ENCODE measurements around the gene GUCY2D.
"Not testable (repeated sequence)": the region's sequence is repeated elsewhere in the genome, so short reads cannot be mapped to it uniquely, and the experiment has no call there.

GUCY2D gene

DNA sequence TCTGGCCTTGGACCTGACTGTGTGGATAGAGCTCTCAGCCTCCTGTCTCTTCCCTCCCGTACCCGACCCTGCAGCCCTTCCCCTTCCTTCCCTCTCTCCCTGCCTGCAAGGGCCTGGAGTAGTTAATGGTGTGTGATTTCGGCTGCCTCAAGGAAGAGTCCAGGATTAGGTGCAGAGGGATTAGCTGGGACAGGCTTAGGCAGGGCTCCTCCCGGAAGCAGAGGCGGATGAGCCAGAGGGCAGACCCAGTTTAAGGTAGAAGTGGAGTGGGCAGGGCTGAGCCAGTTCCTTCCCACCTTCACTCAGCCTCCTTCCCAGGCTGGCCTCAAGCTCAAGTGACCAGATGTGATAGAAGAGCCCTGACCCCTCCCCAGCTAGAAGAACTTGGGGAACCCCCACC, 16.8 kb downstream of the GUCY2D start:
- no peak for DNase-seq

DNA sequence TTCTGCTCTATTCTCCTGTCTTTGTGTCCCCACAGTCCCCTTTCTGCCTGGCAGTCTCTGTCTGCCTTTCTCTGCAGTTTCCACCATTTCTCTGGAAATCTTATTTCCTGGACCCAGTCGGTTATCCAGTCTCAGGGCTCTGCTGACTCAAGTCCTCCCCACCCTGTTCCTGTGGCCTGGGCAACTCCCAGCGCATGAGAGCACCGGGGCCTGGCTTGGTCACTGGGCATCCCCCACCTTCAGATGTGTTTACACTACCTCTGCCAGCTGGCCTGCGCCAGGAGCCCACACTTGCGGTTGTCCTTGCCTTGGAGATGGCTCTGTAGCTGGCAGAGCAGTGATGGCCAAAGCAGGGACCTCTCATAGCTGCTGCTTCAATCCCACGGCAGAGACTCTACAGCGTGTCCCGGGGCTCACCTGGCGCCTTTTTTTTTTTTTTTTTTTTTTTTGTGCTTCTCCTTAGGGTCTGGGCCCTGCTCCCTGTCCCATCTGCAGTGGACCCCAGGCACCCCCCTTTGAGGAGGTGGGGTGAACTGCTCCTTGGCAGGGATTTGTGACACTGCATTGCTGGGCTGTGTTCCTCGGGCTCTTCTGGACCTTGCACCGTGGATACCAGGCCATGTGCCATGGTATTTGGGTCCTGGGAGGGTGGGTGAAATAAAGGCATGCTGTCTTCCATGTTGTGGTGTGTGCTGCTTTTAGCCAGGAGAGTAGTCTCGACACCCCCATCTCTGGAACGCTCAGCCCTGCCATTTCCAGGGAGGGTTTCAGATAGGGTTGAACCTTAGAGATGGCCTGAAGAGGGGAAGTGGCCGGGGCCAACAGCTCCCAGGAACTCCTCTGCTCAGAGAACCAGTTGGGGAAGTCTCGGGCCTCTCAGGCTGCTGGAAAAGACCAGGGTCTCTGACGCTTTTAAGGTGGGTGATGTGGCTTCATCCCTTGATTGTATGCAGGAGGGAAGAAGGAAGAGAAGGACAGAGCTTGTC, 17.5 kb downstream of the GUCY2D start:
- no peak for DNase-seq

DNA sequence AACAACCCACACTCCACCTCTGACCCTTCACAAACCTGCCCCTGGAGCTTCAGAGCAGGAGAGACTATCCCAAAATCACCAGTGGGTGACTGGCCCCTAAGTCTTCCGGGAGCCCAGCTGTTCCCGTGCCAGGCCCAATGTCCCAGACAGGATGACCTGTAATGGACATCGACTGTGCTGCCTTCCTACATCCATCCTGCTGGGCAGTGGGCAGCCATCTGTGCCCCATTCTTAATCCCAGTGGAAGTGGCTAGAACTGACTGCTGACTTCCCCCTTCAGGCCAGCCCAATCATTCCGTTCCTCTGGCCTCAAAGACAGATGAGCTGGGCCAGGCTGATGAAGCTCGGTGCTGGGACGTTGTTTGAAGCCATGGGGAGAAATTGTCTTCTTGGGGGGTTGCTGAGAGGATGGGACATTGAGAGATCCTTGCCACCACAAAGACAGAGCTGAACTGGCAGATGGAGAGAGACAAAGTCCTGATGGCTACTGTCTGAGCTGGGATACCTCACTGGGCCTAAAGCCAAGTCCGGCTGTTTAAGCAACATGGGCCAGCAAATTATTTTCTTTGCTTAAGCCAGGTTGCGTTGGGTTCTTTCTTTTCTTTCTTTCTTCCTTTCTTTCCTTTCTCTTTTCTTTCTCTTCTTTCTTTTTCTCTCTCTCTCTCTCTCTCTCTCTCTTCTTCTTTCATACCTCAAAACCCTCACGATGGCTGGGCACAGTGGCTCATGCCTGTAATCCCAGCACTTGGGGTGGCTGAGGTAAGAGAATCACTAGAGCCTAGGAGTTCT, 18.6 kb downstream of the GUCY2D start:
- DNase-seq: no peak

DNA sequence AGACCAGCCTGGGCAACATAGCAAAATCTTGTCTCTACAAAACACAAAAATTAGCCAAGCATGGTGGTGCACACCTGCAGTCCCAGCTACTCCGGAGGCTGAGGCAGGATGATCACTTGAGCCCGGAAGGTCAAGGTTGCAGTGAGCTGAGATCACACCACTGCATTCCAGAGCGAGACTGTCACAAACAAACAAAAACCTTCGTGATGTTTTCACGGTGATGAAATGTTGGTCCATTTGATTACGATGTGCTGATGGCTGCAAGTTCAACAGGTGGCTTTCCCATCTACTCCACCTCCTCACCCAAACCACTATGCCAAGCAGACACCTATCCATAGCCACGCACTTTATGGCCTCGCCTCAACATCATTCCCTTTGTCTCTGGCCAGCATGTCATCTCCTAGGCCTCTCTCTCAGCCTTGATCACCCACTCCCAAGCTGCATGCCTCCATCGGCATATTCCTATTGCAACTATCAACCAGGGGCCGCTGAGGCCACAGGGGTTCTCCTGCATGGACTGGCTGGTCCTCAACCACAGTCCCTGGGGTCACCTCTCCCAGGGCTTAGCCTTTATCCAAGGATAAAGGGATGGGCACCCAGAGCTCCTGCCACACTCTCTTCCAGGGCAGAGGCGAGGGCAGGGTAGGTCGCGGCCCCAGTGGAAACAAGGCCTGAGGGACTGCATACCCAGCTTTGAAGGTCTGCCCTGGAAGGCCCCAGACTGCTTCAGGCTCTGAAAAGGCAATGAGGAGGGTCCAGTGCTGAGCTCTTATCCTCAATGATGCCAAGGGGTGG, 19.3 kb downstream of the GUCY2D start:
- DNase-seq: no peak

DNA sequence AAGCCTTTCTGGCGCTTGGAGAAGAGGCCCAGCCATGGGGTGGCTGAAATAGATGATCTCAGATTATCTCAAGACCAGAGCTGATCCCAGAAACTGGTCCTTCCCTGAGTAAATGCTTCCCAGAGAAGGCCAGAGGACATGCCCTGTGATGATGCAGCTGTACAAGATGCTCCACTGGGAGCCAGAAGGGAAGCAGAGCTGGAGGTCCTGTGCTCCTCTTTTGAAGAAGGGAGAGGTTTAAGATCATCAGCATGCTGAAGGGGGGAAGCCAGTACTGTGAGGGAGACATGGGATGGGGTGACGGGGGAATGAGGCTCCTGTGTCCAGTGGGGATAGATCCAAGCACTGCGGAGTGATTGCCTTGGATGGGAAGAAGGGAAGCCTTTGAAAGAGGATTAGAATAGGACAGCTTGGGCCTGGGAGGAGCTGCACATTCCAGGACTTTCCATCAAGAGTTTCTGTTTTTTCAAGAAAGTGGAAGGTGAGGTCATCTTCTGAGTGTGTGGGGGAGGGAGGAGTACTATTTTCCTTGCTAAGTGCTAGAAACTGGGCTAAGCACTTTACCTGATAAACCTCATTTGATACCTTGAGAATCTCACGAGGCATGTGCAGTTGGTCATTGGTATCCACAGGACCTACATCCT, 20.1 kb downstream of the GUCY2D start:
- no peak for DNase-seq

DNA sequence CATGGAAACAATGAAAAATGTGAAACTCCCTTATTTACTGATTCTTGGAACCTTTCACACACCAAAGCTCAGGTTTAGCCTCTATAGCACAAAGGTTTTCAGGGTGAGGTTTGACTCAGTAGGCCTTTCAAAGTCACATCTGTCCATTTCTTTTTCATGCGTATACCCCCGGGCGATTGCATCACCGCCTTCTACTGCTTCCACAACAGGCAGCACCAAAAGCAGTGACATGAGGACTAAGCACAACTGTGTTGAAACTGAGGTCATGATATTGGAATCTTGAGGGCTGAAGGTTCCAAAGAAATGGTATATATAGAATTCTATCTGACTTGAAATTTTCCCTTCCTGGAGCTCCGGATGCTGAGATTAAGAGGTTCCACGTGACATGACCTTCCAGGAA, 21.7 kb downstream of the GUCY2D start:
- DNase-seq: not testable (repeated sequence)

DNA sequence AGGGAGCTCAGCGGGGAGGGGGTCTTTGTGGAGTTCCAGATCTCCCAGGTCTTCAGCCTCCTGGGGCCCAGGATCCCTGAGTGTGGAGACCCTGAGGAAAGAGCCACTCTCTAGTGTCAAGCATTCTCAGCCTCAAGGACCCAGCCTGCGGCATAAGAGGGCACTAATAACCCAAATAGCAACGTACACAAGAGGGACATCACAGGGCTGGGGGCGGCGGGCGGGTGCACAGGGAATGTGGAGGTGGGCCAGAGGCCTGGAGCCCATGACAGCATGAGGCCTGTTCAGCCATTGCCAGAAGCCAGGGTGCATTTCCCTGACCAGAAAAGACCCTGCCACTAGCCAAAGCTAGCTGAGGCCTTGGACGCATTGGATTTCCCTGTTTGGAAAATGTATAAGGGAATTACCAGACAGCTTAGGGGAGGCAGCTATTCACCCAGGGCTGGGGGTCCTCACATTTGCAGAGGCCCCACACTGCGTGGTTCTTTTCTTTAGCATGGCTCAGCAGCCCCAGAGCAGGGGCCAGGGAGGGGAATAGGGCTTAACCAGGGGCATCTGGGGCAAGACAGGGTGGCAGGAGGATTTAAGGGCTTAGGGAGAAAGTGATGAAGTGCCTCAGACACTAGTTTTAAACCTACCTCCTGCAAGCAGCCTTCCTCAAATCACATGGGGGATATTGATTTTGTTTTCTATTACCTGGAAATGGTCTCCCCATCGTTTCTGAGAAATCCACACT, 22.9 kb downstream of the GUCY2D start:
- DNase-seq: no peak

DNA sequence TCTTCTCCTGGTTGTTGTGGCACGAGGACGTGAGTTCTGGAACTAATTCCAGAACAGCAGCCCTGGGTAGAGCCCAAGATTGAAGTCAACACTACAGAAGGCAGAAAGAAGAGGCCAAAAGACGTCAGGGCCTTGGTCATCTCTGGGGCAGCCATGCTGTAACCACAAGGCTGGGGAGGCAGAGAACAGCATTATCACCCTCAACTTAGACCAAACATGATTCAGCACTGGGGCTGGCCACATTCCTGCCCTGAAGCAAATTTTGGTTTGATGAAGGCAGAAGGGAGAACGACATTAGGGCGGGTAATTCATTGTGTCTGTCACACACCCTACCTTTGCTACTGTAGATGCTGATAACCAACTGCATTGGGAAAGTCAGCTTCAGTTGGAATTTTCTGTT, 26.7 kb downstream of the GUCY2D start:
- DNase-seq: peak; percentile 55

DNA sequence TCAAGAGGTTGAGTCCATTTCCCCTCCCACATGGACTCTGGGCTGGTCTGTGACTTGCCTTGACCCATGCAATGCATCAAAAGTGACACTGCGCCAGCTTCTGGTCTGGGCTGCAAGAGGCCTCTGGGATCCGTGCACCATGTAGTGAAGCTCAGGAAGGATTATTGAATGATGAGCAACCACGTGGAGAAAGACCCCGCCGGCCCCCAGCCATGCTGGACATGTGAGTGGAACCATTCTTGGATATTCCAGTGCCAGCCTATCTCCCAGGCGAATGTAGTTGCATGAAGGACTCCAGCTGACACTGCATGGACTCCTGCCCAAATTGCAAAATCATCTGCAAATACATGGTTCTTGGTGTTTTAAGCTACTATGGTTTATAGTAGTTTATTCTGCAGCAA, 28.8 kb downstream of the GUCY2D start:
- DNase-seq: no peak

DNA sequence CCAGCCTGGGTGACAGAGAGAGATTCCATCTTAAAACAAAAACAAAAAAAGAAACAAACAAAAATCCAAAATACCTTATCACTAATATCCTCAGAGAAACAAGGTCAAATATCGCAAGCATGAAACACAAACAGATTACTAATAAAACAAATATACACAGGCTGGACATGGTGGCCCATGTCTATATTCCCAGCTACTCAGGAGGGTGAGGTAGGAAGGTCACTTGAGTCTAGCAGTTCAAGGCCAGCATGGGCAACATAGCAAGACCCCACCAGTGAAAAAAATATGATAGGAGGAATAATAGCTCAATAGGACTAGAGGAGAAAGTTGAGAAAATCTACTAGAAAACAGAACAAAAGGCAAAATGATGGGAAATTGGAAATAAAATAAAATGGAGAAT, 29.5 kb downstream of the GUCY2D start:
- no peak for DNase-seq

DNA sequence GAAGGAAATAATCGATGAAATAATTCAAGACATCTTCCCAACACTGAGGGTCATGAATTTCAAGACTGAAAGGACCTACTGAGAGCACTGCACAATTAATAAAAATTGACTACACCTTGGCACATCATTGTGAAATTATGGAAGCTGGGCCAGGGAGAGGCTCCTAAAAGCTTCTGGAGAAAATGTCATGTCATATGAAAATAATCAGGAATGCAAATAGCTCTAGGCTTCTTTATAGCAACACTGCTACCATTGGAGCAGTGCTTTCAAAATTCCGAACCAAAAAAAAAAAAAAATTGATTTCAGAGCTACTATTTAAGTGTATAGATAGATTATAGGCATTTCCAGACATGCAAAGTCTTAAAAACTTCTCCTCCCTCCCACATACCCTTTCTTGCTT, 30.0 kb downstream of the GUCY2D start:
- no peak for DNase-seq

DNA sequence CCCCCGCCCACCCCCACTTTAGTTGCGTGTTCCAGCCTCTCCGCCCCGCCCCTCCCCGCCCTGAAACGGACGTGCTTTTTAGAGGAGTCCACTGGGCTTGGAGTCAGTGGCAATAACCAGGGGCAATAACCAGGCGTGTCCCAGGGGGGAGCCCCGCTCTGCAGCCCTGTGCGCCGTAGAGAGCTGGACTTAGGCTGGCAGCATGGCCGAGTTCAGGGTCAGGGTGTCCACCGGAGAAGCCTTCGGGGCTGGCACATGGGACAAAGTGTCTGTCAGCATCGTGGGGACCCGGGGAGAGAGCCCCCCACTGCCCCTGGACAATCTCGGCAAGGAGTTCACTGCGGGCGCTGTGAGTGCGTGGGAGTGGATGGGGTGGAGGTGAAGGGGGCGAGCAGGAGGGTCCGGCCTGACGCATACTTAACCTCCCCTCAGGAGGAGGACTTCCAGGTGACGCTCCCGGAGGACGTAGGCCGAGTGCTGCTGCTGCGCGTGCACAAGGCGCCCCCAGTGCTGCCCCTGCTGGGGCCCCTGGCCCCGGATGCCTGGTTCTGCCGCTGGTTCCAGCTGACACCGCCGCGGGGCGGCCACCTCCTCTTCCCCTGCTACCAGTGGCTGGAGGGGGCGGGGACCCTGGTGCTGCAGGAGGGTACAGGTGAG, 36.7 kb downstream of the GUCY2D start, which contains the start of gene ALOX15B:
ALOX15B (plus strand) TSS at position 106 of the 657 bp plus-strand sequence; CDS start at position 203, 97 bp downstream.
- DNase-seq: no peak

DNA sequence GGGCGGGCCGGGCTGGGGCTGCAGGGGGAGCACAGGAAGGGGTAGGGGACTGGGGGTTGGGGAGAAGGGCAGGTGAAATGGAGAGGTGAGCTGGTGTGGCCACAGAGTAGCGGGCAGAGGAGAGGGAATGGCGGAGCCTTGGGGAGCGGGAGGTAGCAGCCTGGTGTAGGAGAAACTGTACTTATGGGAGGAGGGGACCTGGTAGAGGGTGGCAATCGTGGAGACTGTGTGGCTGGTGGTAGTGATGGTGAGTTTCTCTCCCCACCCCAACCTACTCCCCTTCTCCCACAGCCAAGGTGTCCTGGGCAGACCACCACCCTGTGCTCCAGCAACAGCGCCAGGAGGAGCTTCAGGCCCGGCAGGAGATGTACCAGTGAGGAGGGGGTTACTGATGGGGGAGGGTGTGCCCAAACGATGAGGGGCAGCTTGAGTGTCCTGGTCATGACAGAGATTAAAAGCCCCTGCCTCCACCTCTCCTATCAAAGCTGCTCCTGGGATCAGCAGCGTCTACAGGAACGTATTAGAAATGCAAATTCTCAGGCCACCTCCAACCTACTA, 37.3 kb downstream of the GUCY2D start:
- DNase-seq: no peak

DNA sequence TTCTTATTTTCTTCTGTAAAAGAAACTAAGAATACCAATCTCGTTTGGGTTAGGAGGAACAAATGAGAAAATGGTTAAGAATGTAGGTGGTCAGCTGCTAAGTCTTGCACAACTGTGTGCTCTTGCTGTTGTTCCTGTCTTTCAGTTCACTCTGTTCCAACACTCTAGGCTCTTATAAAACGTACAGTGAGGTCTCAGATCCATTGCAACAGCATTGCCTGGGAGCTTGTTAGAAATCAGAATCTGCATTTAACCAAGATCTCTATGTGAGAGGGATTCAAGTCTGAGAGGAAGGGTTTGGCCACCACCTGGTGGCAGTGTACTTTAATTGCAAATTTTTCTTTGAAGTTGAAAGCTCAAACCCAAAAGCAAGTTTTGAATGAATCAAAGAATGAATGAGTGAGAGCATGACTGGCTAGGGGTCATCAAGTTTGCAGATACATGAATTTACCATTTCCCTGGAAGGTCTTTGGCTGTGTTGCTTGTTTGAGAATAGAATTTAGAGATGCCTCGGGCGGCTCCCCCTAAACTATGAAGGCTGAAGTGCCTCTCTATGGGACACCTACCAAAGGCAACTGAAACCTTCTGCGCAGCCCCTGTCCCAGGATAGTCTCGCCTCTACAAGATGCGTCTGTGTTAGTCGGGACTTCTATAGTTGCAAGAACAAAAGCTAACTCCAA, 39.0 kb downstream of the GUCY2D start:
- DNase-seq: peak; percentile 76

DNA sequence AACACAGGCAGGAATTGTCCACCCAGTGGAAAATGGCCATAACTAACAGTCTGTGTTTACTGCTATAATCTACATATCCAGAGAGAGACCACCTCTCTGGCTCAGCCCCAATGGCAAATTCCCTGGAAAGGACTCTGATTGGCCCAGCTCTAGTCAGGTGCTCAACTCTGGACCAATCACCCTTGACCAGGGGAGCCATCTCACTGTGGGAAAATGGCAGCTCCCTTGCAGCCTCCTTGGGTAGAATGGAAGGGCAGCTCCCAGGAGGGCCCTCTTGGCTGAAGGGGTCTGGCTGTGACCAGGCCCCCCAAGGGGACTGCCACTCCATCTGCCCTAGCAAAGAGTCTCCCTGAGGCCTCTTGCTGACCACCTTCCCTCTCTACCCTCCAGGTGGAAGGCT, 39.6 kb downstream of the GUCY2D start:
- no peak for DNase-seq

DNA sequence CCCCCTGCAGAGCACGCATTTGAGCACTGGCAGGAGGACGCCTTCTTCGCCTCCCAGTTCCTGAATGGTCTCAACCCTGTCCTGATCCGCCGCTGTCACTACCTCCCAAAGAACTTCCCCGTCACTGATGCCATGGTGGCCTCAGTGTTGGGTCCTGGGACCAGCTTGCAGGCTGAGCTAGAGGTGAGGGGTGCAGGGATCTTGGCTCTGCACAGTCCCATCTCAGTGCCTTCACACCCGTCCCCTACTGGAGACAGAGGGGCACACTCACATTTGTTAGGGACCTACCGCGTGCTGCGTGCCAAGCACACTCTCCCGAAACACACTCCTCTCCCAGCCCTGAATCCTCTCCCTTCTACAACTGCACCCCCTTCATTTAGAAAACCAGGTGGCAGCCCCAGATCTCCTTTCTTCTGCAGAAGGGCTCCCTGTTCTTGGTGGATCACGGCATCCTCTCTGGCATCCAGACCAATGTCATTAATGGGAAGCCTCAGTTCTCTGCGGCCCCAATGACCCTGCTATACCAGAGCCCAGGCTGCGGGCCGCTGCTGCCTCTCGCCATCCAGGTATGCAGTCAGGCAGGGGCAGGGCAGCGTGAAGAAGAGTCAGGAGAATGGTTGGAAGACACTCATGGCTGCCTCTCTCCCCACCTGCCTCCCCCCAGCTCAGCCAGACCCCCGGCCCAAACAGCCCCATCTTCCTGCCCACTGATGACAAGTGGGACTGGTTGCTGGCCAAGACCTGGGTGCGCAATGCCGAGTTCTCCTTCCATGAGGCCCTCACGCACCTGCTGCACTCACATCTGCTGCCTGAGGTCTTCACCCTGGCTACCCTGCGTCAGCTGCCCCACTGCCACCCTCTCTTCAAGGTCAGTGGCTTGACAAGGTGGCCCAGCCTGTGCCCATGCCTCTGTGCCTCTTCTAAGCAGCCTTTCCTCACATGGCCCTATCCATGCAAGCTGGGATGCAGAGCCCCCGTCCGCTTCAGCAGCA, 42.7 kb downstream of the GUCY2D start:
- no peak for DNase-seq

DNA sequence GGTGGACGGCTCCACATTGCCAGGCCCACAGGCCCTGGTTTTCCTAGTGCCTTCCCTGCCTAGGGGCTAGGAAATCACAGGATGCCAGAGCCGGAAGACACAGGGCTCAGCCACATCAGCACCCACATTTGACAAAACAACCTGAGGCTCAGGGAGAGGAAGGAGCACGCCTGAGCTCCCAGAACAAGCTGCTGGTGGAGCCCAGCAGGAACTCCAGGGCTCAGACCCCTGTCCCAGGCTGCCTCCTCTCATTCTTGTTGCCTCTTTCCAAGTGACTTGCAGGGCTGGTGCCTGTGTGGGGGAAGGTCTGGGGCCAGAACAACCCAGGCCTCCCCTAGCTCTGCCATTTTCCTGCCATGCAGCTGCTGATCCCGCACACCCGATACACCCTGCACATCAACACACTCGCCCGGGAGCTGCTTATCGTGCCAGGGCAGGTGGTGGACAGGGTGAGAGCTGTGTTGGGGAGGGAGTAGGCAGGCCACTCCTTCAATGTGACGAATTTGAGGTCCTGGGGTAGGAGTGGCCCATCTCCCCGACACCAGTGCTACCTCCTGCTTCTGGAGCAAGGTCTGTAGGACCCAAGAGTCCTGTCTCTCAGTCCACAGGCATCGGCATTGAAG, 44.0 kb downstream of the GUCY2D start:
- DNase-seq: peak; percentile 68

All from hematopoietic multipotent progenitor cell treated with erythropoietin and hydrocortisone succinate and interleukin-3 and kit ligand, for 8 days (in vitro differentiated cells).